Measurements from ENCODE around the gene TSPEAR. TPM values are rescaled to one million over a fixed set of nuclear protein-coding genes. Genes with fewer than 3 reads are reported as not detected.

TSPEAR gene
- polyA plus RNA-seq, 1 of the 3 experiments (the other 2 are of a cell fraction) = 0.08 TPM

GRCh38 chr21:44632067-44632466, 79.3 kb downstream of the TSPEAR start:
- WGBS (ENCODE audit: low lambda C conversion rate) = 24% methylated on average over 1 of the region's 1 CpG

GRCh38 chr21:44630440-44630839, 80.9 kb downstream of the TSPEAR start:
- no peaks in the 10 kb centered on the region for H3K36me3 ChIP-seq (replicated peaks in 1 of 2; ENCODE audit: control insufficient read depth in 1 of 2, insufficient read depth in 2 of 2, low read length in 1 of 2)
- DNase-seq = no peak
- H3K9ac ChIP-seq = no peak overlapping the region
- H2AFZ ChIP-seq (ENCODE audit: low read depth) = no peak overlapping the region
- H3K4me1 ChIP-seq (ENCODE audit: control insufficient read depth in 1 of 2, insufficient read depth in 2 of 2, low read depth in 1 of 2, low read length in 1 of 2) = no peaks in the 10 kb centered on the region; a peak in 1 of 4 replicates
- H3K4me3 ChIP-seq (ENCODE audit: low read depth in 2 of 2, low read length in 1 of 2) = no peak overlapping the region
- TF ChIP-seq RCOR1 (IDR thresholded peaks at IDR 0.05; ENCODE audit: low read length) (no peak), USF2 (IDR thresholded peaks at IDR 0.05; ENCODE audit: borderline replicate concordance, low read depth, low read length) (no peak), ELF1 (IDR thresholded peaks at IDR 0.05) (no peak), RAD21 (IDR thresholded peaks at IDR 0.05; ENCODE audit: low read length) (no peak), MXI1 (IDR thresholded peaks at IDR 0.05; ENCODE audit: low read depth, low read length) (no peak), SMC3 (IDR thresholded peaks at IDR 0.05; ENCODE audit: low read depth, low read length) (no peak), FOXM1 (IDR thresholded peaks at IDR 0.05; ENCODE audit: low read depth) (no peak), MEF2A (IDR thresholded peaks at IDR 0.05; ENCODE audit: borderline replicate concordance, low read depth) (no peak), SIN3A (IDR thresholded peaks at IDR 0.05; ENCODE audit: borderline replicate concordance, low read depth, low read length) (no peak), MAX (IDR thresholded peaks at IDR 0.05; ENCODE audit: low read depth) (no peak), TAF1 (IDR thresholded peaks at IDR 0.05; ENCODE audit: borderline replicate concordance, low read depth, low read length) (no peak), JUND (IDR thresholded peaks at IDR 0.05) (no peak), CTCF (IDR thresholded peaks at IDR 0.05) (no peak), EZH2phosphoT487 (IDR thresholded peaks at IDR 0.05; ENCODE audit: borderline replicate concordance, low read depth) (no peak)
- ChIA-PET POLR2A (no interaction called here), CTCF (no interaction called here)
- H3K4me2 ChIP-seq = no peak overlapping the region
- no peaks in the 10 kb centered on the region for H3F3A ChIP-seq (replicated peaks; ENCODE audit: insufficient read depth)
- 86% methylated on average over 2 of the region's 2 CpGs for WGBS (ENCODE audit: low lambda C conversion rate)
- no peak overlapping the region for H3K27ac ChIP-seq (ENCODE audit: low read depth in 2 of 2, low read length in 1 of 2)
- 0 out of 2 replicates have a peak, but pooled peaks cover 6% of the 10 kb centered on the region for H3K9me3 ChIP-seq
- no peaks in the 10 kb centered on the region for H3K9me2 ChIP-seq
- H3K27me3 ChIP-seq (ENCODE audit: insufficient read depth) = peaks cover 11% of the 10 kb centered on the region; the same call in 1 of the 2 replicates
- H4K20me1 ChIP-seq (ENCODE audit: insufficient read depth) = no peaks in the 10 kb centered on the region
- no peaks in the 10 kb centered on the region for H3K79me2 ChIP-seq (ENCODE audit: insufficient read depth)

More at GRCh38 chr21:44632067-44632466, 79.3 kb downstream of the TSPEAR start:
- Histone ChIP-seq H3K4me3 (ENCODE audit: low read depth in 2 of 2, low read length in 1 of 2) (no peak overlapping the region), H3K9me3 (0 out of 2 replicates have a peak, but pooled peaks cover 6% of the 10 kb centered on the region), H3K9me2 (no peaks in the 10 kb centered on the region), H3K27me3 (ENCODE audit: insufficient read depth) (peaks cover 8% of the 10 kb centered on the region; the same call in 1 of the 2 replicates), H3K9ac (no peak overlapping the region), H3K27ac (ENCODE audit: low read depth in 2 of 2, low read length in 1 of 2) (no peak overlapping the region), H3K36me3 (replicated peaks in 1 of 2; ENCODE audit: control insufficient read depth in 1 of 2, insufficient read depth in 2 of 2, low read length in 1 of 2) (no peaks in the 10 kb centered on the region), H3K4me2 (no peak overlapping the region), H3K79me2 (ENCODE audit: insufficient read depth) (no peaks in the 10 kb centered on the region), H3F3A (replicated peaks; ENCODE audit: insufficient read depth) (no peaks in the 10 kb centered on the region), H4K20me1 (ENCODE audit: insufficient read depth) (no peaks in the 10 kb centered on the region), H2AFZ (ENCODE audit: low read depth) (no peak overlapping the region), H3K4me1 (ENCODE audit: control insufficient read depth in 1 of 2, insufficient read depth in 2 of 2, low read depth in 1 of 2, low read length in 1 of 2) (no peaks in the 10 kb centered on the region; a peak in 1 of 4 replicates)
- CTCF ChIA-PET = no interaction called here
- POLR2A ChIA-PET = no interaction called here
- no peak for DNase-seq
- TF ChIP-seq TEAD4 (IDR thresholded peaks at IDR 0.05; ENCODE audit: borderline replicate concordance, insufficient read depth) (no peak), USF1 (IDR thresholded peaks at IDR 0.05; ENCODE audit: borderline replicate concordance, low read depth) (no peak), TCF12 (IDR thresholded peaks at IDR 0.05) (no peak), PBX3 (IDR thresholded peaks at IDR 0.05) (no peak)

All from SK-N-SH (cell line).